ENCODE measurements around the gene CNTRL.
"Not testable (repeated sequence)": the region's sequence is repeated elsewhere in the genome, so short reads cannot be mapped to it uniquely, and the experiment has no call there.

CNTRL gene

GRCh38 chr9:121073038-121073437 is 1.7 kb upstream of the CNTRL start:
- no peak for DNase-seq

DNA sequence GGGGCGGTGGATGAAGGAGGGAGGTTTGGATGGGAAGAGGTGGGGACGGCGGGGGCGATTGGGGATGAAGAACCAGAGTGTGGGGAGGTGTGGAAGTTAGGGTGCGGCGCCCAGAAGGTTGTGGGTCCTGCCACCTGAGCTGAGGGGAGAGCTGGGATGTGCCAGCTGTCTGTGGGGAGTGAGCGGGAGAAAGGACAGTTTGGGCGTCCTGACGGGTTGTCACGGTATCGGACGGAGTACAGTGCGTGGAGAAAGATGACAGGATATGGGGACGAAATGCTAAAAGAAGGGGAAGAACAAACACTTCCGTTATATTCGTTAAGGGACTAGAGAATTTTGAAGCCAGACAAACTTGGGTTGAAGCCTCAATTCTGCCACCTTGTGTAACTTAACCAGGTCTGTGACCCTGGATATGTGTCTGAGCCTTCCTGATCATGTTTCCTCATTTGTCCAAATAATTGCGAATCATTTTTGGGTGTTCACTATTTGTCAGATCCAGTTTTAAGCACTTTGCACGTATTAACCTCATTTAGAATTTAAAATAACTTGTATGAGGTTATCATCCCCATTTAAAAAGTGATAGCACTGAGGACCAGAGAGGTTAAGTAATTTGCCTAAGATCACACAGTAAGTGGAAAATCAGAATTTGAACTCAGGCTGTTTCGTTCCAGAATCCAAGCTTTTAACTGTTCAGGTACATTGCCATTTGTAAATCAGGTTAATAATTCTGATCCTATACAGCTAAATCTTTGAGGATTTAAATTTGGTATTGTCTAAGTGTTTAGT is 689 bp downstream of the CNTRL start:
- DNase-seq: no peak

DNA sequence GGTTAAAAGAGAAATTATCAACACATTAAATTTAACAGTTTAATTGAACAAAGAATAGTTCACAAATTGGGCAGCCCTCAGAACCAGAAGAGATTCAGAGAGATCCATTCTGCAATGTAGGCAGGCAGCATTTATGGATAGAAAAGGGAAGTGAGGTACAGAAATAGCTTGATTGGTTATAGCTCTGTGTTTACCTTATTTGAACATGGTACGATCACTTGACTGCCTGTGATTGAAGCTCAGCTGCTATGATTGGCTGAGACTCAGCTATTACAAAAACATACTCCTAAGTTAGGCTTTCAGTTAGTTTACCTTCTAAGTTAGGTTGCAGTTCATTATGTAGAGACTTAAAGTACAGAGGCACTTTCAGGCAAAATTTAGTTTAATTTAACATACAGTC is 7.3 kb downstream of the CNTRL start:
- DNase-seq: no peak

GRCh38 chr9:121085661-121086060 is 10.9 kb downstream of the CNTRL start:
- DNase-seq: no peak

- no peak for DNase-seq
Measured at GRCh38 chr9:121088576-121088975, 13.8 kb downstream of the CNTRL start.

GRCh38 chr9:121090743-121091142 is 16.0 kb downstream of the CNTRL start:
- DNase-seq: not testable (repeated sequence)

DNA sequence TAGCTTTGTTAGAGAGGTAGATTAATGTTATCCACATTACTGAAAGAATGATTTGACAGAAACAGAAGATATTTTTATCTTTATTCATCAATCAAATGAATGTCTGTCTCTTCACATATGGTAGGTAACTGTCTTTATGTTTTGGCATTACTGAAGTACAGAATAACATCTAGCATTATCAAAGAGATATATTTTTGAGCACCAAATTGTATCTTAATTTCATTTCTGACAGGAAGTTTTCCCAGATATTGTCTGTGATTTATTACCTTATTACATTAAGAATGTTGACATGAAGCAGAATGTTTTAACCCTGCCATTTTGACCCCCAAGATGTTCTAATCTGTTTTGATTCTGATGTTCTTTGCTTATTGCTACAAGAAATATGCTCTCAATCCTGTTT is 20.3 kb downstream of the CNTRL start:
- no peak for DNase-seq

GRCh38 chr9:121098567-121099198 is 23.9 kb downstream of the CNTRL start:
- DNase-seq: no peak

DNA sequence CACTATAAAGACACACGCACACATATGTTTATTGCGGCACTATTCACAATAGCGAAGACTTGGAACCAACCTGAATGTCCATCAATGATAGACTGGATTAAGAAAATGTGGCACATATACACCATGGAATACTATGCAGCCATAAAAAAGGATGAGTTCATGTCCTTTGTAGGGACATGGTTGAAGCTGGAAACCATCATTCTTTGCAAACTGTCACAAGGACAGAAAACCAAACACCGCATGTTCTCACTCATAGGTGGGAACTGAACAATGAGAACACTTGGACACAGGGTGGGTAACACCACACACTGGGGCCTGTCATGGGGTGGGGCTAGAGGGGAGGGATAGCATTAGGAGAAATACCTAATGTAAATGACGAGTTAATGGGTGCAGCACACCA is 29.3 kb downstream of the CNTRL start:
- not testable (repeated sequence) for DNase-seq

DNA sequence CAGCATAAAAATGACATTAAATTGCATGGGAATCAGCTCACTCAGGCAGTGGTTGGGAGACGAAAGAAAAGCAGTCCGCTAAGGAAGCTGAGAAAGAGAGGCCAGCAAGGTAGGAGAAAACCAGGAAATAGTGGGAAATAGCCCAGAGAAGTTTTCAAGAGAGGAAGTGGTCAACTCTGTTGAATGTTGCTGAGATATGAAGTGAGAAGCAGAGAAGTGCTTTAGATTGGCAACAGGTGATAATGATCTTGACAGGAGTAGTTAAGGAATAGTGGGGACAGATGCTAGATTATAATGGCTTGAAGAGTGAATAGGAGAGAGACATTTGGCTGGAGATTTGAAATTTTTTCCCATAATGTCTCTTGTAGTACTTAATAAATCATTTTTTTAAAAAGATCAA is 30.8 kb downstream of the CNTRL start:
- DNase-seq: no peak

- DNase-seq: no peak
Measured at GRCh38 chr9:121107029-121107428, 32.3 kb downstream of the CNTRL start.

DNA sequence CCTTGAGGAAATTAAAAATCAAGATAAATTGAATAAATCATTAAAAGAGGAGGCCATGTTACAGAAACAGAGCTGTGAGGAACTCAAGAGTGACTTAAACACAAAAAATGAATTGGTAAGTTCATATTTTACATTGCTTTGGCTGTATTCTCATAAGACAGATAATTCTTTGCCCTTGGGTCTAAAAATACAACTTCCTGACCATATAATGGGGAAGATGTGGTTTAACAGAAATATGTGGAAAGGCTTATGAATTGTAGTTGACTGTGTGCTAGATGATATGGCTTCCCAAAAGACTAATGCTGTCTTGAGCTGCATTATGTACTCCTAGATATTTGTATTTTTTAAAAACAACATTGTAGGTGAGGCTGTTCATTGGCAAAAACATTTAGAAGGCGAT is 33.1 kb downstream of the CNTRL start:
- DNase-seq: no peak

GRCh38 chr9:121115466-121115865 is 40.7 kb downstream of the CNTRL start:
- DNase-seq: no peak

GRCh38 chr9:121118266-121118665 is 43.5 kb downstream of the CNTRL start:
- DNase-seq: no peak

DNA sequence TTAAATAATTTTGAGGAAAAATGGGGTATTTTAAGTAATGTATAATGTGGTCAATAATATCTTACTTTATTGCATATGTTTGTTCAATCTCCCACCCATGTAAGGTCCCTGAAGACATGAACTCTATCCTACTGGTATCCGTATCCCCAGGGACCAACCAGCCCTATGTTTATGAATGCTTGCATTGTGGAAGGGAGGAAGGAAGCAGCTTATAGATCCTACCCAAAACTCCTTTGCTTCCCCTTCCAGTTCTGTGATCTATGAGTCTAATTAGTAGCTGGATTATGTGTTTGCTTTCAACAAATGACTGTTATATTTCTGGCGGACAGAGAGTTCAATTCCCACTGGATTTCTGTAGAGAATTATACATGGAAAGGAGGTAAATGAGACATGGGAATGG is 45.6 kb downstream of the CNTRL start:
- DNase-seq: no peak

- peak; percentile 96 to 97 for DNase-seq
Measured at GRCh38 chr9:121121582-121122087, 46.9 kb downstream of the CNTRL start.

GRCh38 chr9:121122246-121123032 is 47.7 kb downstream of the CNTRL start:
- peak; percentile 29 to 34 for DNase-seq

- DNase-seq: no peak
Measured at GRCh38 chr9:121123816-121124535, 49.2 kb downstream of the CNTRL start.

GRCh38 chr9:121125590-121125989 is 50.8 kb downstream of the CNTRL start:
- no peak for DNase-seq

- not testable (repeated sequence) for DNase-seq
Measured at GRCh38 chr9:121129384-121129783, 54.6 kb downstream of the CNTRL start.

GRCh38 chr9:121133104-121133816 is 58.5 kb downstream of the CNTRL start:
- DNase-seq: peak; percentile 48 to 70

DNA sequence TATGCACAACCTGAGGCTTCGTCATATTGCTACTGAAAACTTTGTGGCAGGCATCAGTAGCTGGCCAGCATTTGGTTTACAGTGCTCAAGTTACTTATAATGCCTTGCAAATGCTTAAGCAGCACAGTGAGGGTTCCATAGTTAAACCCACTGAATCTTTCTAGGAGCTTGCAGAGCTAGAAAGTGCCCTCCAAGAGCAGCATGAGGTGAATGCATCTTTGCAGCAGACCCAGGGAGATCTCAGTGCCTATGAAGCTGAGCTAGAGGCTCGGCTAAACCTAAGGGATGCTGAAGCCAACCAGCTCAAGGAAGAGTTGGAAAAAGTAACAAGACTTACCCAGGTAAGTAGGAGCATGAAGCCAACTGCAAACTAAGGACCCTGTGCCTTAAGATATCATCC is 60.9 kb downstream of the CNTRL start:
- no peak for DNase-seq
